ENCODE results near the gene EIF3L. TPM values are rescaled to one million over a fixed set of nuclear protein-coding genes. Genes with fewer than 3 reads are reported as not detected.

The EIF3L gene
- total and polyA plus RNA-seq, 10 of the 15 experiments (the other 5 are each of a cell fraction or from before 2014, with no cell fraction given): 294 to 1,037 (median 618) TPM

GRCh38 chr22:37931893-37932389 is 82.7 kb downstream of the EIF3L start:
- ChIA-PET SMC1A (ENCODE audit: uncharacterized antibody, unreplicated experiment) (interaction anchor here (0.8 to 1.0 kb wide), 2 partner anchors 34 to 75 kb away, joined by 3 to 4 read pairs; no protein-coding TSS in a partner anchor), RAD21 (ENCODE audit: unreplicated experiment) (interaction anchor here (1.0 kb wide), 1 partner anchor 114 kb away, joined by 3 read pairs; no protein-coding TSS in a partner anchor), CTCF (interaction anchor here (0.8 to 3.3 kb wide), 10 partner anchors 20 to 123 kb away, joined by 3 to 13 read pairs (median 4); partner anchors contain the start of gene MICALL1), POLR2A (no interaction called here)
- WGBS (ENCODE audit: insufficient coverage, insufficient replicate concordance, low lambda C conversion rate, missing lambda C conversion rate): 47% methylated on average over 6 of the region's 6 CpGs
- H3K27ac ChIP-seq (ENCODE audit: control insufficient read depth, insufficient read depth): no peak overlapping the region
- intact Hi-C loops (cut with micrococcal nuclease; ENCODE audit: unreplicated experiment): loop anchor here (5.0 to 10.0 kb wide), 3 partner anchors 45 to 397 kb away; no protein-coding TSS in a partner anchor
- no peak overlapping the region for H3K4me3 ChIP-seq
- H2AFZ ChIP-seq (ENCODE audit: control insufficient read depth, low read depth, low read length): no peak overlapping the region
- H3K9ac ChIP-seq (ENCODE audit: control insufficient read depth, insufficient read depth, low read length): no peak overlapping the region
- H3K79me2 ChIP-seq (ENCODE audit: control insufficient read depth, insufficient read depth, low read length): no peaks in the 10 kb centered on the region
- ATAC-seq: no peak
- in situ Hi-C loops (cut with MboI): no loop called here
- no TSS peak for BruUV-seq (replicated peaks)
- H3K4me1 ChIP-seq (ENCODE audit: control insufficient read depth, insufficient read depth, low read length): peaks cover 10% of the 10 kb centered on the region
- no peaks in the 10 kb centered on the region for H4K20me1 ChIP-seq (ENCODE audit: control insufficient read depth, insufficient read depth)
- DNase-seq (ENCODE audit: low read depth, low spot score): no peak
- no peak overlapping the region for H3K4me2 ChIP-seq (ENCODE audit: control insufficient read depth, insufficient read depth)
- H3K27me3 ChIP-seq (replicated peaks in 1 of 2; ENCODE audit: control insufficient read depth in 2 of 2, insufficient read depth in 2 of 2, low read length in 1 of 2): no peaks in the 10 kb centered on the region
- no peaks in the 10 kb centered on the region for H3K9me3 ChIP-seq (replicated peaks; ENCODE audit: control insufficient read depth, insufficient read depth, low read length)
- no peak for FAIRE-seq
- H3K36me3 ChIP-seq (ENCODE audit: control insufficient read depth in 2 of 2, insufficient read depth in 2 of 2, low read length in 1 of 2): peaks cover 0 to 6% of the 10 kb centered on the region in 2 experiments; a peak in 3 of 4 replicates
- TF ChIP-seq RBBP5 (conservative IDR thresholded peaks at IDR 0.05) (no peak), RAD21 (IDR thresholded peaks at IDR 0.05; ENCODE audit: insufficient read depth, low read depth, low read length) (no peak), E2F8 (IDR thresholded peaks at IDR 0.05; ENCODE audit: low read depth, partially characterized antibody) (no peak), ZBTB33 (IDR thresholded peaks at IDR 0.05) (no peak), BCLAF1 (IDR thresholded peaks at IDR 0.05) (no peak), YBX1 (IDR thresholded peaks at IDR 0.05) (no peak), STAT3 (IDR thresholded peaks at IDR 0.05; ENCODE audit: low read depth, low read length) (no peak), ELK1 (IDR thresholded peaks at IDR 0.05; ENCODE audit: low read depth, low read length) (no peak), POLR2AphosphoS5 (IDR thresholded peaks at IDR 0.05; ENCODE audit: low read length) (no peak), KDM1A (IDR thresholded peaks at IDR 0.05; ENCODE audit: borderline replicate concordance) (no peak), HDGF (IDR thresholded peaks at IDR 0.05) (no peak), ZZZ3 (IDR thresholded peaks at IDR 0.05; ENCODE audit: control insufficient read depth, insufficient read length, low read depth) (no peak), MLLT1 (IDR thresholded peaks at IDR 0.05) (no peak), CHD4 (IDR thresholded peaks at IDR 0.05) (no peak), CREM (IDR thresholded peaks at IDR 0.05; ENCODE audit: low read depth) (no peak)
